ENCODE measurements around the gene PAPPA2. TPM values are rescaled to one million over a fixed set of nuclear protein-coding genes. Genes with fewer than 3 reads are reported as not detected.
"Not testable (repeated sequence)": the region's sequence is repeated elsewhere in the genome, so short reads cannot be mapped to it uniquely, and the experiment has no call there.

Gene PAPPA2, protein sequence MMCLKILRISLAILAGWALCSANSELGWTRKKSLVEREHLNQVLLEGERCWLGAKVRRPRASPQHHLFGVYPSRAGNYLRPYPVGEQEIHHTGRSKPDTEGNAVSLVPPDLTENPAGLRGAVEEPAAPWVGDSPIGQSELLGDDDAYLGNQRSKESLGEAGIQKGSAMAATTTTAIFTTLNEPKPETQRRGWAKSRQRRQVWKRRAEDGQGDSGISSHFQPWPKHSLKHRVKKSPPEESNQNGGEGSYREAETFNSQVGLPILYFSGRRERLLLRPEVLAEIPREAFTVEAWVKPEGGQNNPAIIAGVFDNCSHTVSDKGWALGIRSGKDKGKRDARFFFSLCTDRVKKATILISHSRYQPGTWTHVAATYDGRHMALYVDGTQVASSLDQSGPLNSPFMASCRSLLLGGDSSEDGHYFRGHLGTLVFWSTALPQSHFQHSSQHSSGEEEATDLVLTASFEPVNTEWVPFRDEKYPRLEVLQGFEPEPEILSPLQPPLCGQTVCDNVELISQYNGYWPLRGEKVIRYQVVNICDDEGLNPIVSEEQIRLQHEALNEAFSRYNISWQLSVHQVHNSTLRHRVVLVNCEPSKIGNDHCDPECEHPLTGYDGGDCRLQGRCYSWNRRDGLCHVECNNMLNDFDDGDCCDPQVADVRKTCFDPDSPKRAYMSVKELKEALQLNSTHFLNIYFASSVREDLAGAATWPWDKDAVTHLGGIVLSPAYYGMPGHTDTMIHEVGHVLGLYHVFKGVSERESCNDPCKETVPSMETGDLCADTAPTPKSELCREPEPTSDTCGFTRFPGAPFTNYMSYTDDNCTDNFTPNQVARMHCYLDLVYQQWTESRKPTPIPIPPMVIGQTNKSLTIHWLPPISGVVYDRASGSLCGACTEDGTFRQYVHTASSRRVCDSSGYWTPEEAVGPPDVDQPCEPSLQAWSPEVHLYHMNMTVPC (N-terminal part only)
- 0.50 TPM for total RNA-seq
- long read RNA-seq, partial matches to known transcripts: 0 of 1 reads
- long read RNA-seq, other reads (novel, unspliced or antisense): 0 of 1 reads

DNA sequence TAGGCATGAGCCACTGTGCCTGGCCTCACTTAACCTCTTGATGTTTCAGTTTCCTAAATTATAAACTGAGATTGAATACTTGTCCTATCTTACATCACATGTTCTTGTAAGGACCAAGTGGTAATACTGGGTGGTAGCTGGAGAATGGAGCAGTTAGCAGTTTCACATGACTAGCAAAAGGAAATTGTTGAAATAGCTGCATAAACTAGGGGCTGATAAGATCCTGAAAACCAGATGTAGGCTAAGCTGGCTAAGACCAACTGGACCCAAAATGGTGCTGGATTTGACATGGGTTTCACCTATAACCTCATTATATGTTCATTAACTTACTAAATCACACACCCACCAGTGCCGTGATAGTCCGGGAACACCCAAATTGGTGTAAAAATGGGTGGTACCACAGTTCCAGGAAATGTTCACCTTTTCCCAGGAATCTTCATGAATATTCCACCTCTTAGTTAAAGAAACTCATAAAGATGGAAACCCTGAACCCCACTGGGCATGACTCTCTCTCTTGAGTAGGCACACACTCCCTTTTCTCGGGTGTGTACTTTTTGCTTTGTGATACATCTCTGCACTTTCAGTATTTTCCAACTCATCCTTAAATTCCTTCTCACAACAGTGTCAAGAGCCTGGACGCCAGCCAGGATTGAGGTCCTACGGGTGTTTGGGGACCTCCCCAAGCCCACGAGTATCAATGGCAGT, at the start of gene PAPPA2:
Gene PAPPA2 (plus strand): TSS at position 502 of the 705 bp plus-strand sequence. CDS start 93,148 bp downstream, outside the sequence.
- ATAC-seq (no peak), DNase-seq (no peak)
- TF ChIP-seq, protein P1, sequence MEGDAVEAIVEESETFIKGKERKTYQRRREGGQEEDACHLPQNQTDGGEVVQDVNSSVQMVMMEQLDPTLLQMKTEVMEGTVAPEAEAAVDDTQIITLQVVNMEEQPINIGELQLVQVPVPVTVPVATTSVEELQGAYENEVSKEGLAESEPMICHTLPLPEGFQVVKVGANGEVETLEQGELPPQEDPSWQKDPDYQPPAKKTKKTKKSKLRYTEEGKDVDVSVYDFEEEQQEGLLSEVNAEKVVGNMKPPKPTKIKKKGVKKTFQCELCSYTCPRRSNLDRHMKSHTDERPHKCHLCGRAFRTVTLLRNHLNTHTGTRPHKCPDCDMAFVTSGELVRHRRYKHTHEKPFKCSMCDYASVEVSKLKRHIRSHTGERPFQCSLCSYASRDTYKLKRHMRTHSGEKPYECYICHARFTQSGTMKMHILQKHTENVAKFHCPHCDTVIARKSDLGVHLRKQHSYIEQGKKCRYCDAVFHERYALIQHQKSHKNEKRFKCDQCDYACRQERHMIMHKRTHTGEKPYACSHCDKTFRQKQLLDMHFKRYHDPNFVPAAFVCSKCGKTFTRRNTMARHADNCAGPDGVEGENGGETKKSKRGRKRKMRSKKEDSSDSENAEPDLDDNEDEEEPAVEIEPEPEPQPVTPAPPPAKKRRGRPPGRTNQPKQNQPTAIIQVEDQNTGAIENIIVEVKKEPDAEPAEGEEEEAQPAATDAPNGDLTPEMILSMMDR (IDR thresholded peaks at IDR 0.05): no peak
- Histone ChIP-seq H3K27me3 (ENCODE audit: low read depth) (no peaks in the 10 kb centered on the region), H3K4me3 (no peak within 1 kb of the TSS), H3K4me1 (no peaks in the 10 kb centered on the region), H3K27ac (no peak within 1 kb of the TSS), H3K36me3 (no peaks in the 10 kb centered on the region), H3K9me3 (no peaks in the 10 kb centered on the region)
- intact Hi-C loops (cut with DNase I): no loop called here

DNA sequence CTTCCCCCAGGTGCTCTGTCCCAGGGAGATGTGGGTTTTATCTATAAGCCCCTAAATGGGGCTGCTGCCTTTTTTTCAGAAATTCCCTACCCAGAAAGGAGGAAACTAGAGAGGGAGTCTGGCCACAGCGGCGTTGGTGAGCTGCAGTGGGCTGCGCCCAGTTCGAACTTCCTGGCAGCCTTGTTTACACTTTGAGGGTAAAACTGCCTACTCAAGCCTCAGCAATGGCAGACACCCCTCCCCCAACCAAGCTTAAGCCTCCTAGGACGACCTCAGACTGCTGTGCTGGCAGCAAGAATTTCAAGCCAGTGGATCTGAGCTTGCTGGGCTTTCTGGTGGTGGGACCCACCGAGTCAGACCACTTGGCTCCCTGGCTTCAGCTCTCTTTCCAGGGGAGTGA, 46.2 kb upstream of the PAPPA2 start:
- Histone ChIP-seq H3K4me1 (no peaks in the 10 kb centered on the region), H3K9me3 (no peaks in the 10 kb centered on the region), H3K36me3 (no peaks in the 10 kb centered on the region), H3K27me3 (ENCODE audit: low read depth) (no peaks in the 10 kb centered on the region), H3K4me3 (no peak overlapping the region), H3K27ac (no peak overlapping the region)
- TF ChIP-seq, protein P1 (IDR thresholded peaks at IDR 0.05): no peak
- no peak for ATAC-seq
- DNase-seq: no peak
- intact Hi-C loops (cut with DNase I): no loop called here

DNA sequence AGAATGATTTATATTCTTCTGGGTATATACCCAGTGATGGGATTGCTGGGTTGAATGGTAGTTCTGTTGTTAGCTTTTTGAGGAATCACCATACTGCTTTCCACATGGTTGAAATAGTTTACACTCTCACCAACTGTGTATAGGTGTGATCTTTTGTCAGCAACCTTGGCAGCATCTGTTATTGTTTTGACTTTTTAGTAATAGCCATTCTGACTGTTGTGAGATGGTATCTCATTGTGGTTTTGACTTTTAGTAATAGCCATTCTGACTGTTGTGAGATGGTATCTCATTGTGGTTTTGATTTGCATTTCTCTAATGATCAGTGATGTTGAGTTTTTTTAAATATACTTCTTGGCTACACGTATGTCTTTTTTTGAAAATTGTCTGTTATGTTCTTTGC, 43.4 kb upstream of the PAPPA2 start:
- H3K9me3 ChIP-seq; H3K4me3 ChIP-seq; intact Hi-C loops (cut with DNase I); H3K4me1 ChIP-seq; ATAC-seq; H3K27ac ChIP-seq; H3K27me3 ChIP-seq (ENCODE audit: low read depth); H3K36me3 ChIP-seq; DNase-seq: not testable (repeated sequence)

DNA sequence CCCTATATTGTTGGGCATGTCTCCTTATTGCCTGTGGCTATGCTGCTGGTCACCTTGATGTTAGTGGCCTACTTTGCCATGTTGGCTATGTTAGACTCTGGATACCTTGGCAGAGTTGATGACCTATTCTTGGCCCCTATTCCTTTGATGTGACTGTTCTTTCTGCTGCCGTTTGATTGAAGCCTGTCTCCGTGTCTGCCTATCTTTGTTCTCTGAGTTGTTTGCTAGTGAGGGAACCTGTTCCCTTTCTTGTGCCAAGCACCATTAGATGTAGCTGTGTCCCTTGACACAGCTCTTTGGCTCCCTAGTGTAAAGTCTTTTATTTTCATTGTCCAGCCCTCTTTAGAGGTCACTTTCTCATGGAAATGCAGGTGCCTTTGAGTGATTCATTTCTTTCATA, 28.7 kb upstream of the PAPPA2 start:
- H3K9me3 ChIP-seq: no peaks in the 10 kb centered on the region
- no peak overlapping the region for H3K27ac ChIP-seq
- intact Hi-C loops (cut with DNase I): no loop called here
- no peaks in the 10 kb centered on the region for H3K36me3 ChIP-seq
- no peaks in the 10 kb centered on the region for H3K4me1 ChIP-seq
- TF ChIP-seq, protein P1 (IDR thresholded peaks at IDR 0.05): no peak
- no peak for ATAC-seq
- H3K27me3 ChIP-seq (ENCODE audit: low read depth): no peaks in the 10 kb centered on the region
- no peak overlapping the region for H3K4me3 ChIP-seq
- DNase-seq: no peak

DNA sequence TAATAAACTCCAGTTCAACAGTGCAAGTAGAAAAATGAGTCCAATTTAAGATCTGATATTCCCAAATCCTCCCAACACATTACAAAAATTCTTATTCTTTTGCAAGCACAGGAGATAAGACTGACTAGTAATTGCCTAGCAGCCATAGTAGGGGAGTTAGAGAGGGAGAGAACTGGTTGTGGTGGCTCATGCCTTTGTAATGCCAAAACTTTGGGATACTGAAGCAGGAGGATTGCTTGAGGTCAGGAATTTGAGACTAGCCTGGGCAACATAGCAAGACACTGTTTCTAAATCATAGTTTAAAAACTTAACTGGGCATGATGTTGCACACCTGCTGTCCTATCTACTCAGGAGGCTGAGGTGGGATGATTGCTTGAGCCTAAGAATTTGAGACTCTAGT, 26.7 kb upstream of the PAPPA2 start:
- TF ChIP-seq, protein P1 (IDR thresholded peaks at IDR 0.05): no peak
- H3K27ac ChIP-seq: no peak overlapping the region
- intact Hi-C loops (cut with DNase I): no loop called here
- H3K4me3 ChIP-seq: no peak overlapping the region
- no peak for DNase-seq
- H3K4me1 ChIP-seq: no peaks in the 10 kb centered on the region
- H3K9me3 ChIP-seq: no peaks in the 10 kb centered on the region
- H3K27me3 ChIP-seq (ENCODE audit: low read depth): no peaks in the 10 kb centered on the region
- ATAC-seq: no peak
- no peaks in the 10 kb centered on the region for H3K36me3 ChIP-seq

Measured in lower lobe of right lung (tissue), 2 donors.